Activated B cell treated with CpG ODN at 0.5 μM for 24 hours (primary cell): ENCODE measurements around the gene PSMB1. TPM values are rescaled to one million over a fixed set of nuclear protein-coding genes. Genes with fewer than 3 reads are reported as not detected.

ENCODE experiments used
- ATAC-seq: fragments of 200-7000 bp; cut with Tn5 transposase; one replicate; pipeline ENCODE4 v1.10.0; 2021; ENCODE audit warnings: low read depth, mild to moderate bottlenecking, moderate library complexity
- CTCF ChIA-PET: fragments of 350-600 bp; sonication (Branson Sonifier 250); formaldehyde crosslinking; loops from one replicate; lab custom pipeline; 2021; ENCODE audit warnings: antibody characterized with exemption; lab: Charles Lee
- POLR2A ChIA-PET: fragments of 350-600 bp; sonication (Branson Sonifier 250); formaldehyde crosslinking; loops from one replicate; lab custom pipeline; 2021; ENCODE audit warnings: antibody characterized with exemption; lab: Charles Lee
- DNase-seq: peaks from one replicate; pipeline ENCODE4 v3.0.0; 2022
- H3K27ac Mint-ChIP-seq: one replicate; pipeline ENCODE4 v1.8.0; 2020; ENCODE audit warnings: mixed read lengths
- H3K27me3 Mint-ChIP-seq: one replicate; pipeline ENCODE4 v1.8.0; 2021; ENCODE audit warnings: mixed read lengths
- H3K36me3 Mint-ChIP-seq: one replicate; pipeline ENCODE4 v1.8.0; 2021; ENCODE audit warnings: low read depth, mixed read lengths
- H3K4me1 Mint-ChIP-seq: one replicate; pipeline ENCODE4 v1.8.0; 2021; ENCODE audit warnings: mixed read lengths
- H3K4me3 Mint-ChIP-seq: one replicate; pipeline ENCODE4 v1.8.0; 2020; ENCODE audit warnings: mild to moderate bottlenecking, mixed read lengths
- H3K9me3 Mint-ChIP-seq: one replicate; pipeline ENCODE4 v1.8.0; 2020; ENCODE audit warnings: mixed read lengths
- intact Hi-C: fragments of 100-400 bp; cut with micrococcal nuclease; formaldehyde crosslinking; loops from one replicate; pipeline ENCODE4 v1.15.1; 2024
- total RNA-seq: library from RNA; stranded (reverse); gene quantifications from 2 replicates; pipeline ENCODE4 v1.2.3, GENCODE V29; 2022
- TF ChIP-seq, protein P1 (sequence below): fragments of 200-600 bp; IDR thresholded peaks from one replicate; pipeline ENCODE4 v1.8.0; 2022; ENCODE audit warnings: antibody characterized with exemption, mild to moderate bottlenecking

PSMB1 gene
- total RNA-seq, 1 donor from 2014 or later = 163 TPM

DNA sequence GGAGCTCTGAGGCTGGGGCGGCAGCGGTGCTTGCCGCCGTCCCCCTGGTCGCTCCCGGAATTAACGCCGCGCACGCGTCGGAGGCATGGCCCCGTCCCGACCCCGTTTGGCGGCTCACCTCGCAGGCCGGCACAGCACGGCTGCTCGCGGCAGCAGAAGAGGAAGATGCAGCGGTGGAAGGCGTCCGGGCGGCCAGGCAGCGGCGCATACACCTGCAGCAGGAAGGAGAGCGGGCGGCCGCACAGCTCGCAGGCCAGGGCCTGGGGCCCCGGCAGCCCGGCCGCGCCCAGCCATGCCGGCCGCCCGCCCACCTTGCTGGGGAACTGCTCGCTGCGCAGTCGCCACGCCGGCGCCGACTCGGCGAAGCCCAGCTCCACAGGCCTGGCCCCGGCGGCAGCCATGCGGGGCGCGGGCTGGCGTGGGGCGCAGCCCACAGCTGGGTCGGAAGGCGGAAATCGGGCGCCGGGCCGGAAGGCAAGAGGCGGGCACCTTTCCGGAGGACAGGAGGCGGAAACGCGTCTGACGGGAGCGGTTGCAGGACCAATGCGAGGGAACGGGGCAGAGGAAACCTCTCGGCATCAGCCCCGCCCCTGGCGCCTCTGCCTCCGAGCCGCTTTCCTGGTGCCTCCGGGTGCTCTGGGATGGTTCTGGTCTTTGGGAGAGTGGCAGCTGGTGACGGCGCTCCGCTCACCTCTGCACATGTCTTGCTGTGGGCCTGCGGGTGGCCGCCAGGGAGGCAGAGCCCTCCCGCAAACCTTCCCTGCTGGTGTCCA, 31.3 kb upstream of the PSMB1 start, which contains the start of gene PDCD2:
Gene PDCD2 (minus strand): TSS at position 457 of the 773 bp plus-strand sequence. CDS start 56 bp downstream, at position 401.
- peaks cover 20% of the 10 kb centered on the region for H3K4me1 Mint-ChIP-seq
- intact Hi-C loops = loop anchor here (1.0 to 10.0 kb wide), 5 partner anchors 30 to 882 kb away; partner anchors contain the start of genes C6orf120, DYNLT2, ERMARD and FAM120B
- peak within 1 kb of the TSS; percentile 94 for H3K27ac Mint-ChIP-seq
- CTCF ChIA-PET = interaction anchor here (1.1 to 1.3 kb wide), 2 partner anchors 25 to 31 kb away, joined by 3 to 10 read pairs; partner anchors contain the start of genes PSMB1 and TBP
- H3K9me3 Mint-ChIP-seq = no peaks in the 10 kb centered on the region
- H3K27me3 Mint-ChIP-seq = no peaks in the 10 kb centered on the region
- H3K36me3 Mint-ChIP-seq = peaks cover 43% of the 10 kb centered on the region
- DNase-seq (peak; percentile 86), ATAC-seq (peak; percentile 95)
- POLR2A ChIA-PET = interaction anchor here (0.7 to 2.0 kb wide), 6 partner anchors 15 to 883 kb away, joined by 3 to 40 read pairs (median 6); partner anchors contain the start of genes C6orf120, DYNLT2, ERMARD and PSMB1
- TF ChIP-seq, protein P1, sequence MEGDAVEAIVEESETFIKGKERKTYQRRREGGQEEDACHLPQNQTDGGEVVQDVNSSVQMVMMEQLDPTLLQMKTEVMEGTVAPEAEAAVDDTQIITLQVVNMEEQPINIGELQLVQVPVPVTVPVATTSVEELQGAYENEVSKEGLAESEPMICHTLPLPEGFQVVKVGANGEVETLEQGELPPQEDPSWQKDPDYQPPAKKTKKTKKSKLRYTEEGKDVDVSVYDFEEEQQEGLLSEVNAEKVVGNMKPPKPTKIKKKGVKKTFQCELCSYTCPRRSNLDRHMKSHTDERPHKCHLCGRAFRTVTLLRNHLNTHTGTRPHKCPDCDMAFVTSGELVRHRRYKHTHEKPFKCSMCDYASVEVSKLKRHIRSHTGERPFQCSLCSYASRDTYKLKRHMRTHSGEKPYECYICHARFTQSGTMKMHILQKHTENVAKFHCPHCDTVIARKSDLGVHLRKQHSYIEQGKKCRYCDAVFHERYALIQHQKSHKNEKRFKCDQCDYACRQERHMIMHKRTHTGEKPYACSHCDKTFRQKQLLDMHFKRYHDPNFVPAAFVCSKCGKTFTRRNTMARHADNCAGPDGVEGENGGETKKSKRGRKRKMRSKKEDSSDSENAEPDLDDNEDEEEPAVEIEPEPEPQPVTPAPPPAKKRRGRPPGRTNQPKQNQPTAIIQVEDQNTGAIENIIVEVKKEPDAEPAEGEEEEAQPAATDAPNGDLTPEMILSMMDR = no peak
- peak within 1 kb of the TSS; percentile 98 for H3K4me3 Mint-ChIP-seq

DNA sequence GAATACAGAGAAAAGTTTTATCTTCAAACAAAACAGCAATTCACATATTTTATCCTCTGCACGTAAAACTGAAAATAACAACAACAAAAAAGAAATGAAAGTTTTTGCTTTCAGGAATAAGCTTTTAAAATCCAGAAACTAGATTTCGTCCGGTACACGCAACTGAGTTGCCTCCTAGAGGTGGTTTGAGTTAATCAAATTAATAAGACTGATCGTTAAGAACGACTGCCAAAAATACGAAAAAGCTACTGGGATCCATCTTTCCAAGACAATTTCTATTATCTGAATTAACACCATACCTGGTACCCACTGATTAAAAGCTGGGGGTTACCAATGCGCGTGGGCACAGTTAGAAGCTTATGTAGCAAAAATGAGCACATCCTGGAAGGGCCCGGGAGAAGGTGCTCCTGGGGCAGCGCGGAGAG, 30.7 kb upstream of the PSMB1 start:
- peaks cover 20% of the 10 kb centered on the region for H3K4me1 Mint-ChIP-seq
- H3K9me3 Mint-ChIP-seq = no peaks in the 10 kb centered on the region
- ChIA-PET CTCF (interaction anchor here (1.1 to 1.3 kb wide), 2 partner anchors 25 to 30 kb away, joined by 3 to 10 read pairs; partner anchors contain the start of genes PSMB1 and TBP), POLR2A (interaction anchor here (0.7 to 2.0 kb wide), 6 partner anchors 15 to 882 kb away, joined by 3 to 40 read pairs (median 6); partner anchors contain the start of genes C6orf120, DYNLT2, ERMARD and PSMB1)
- peak overlapping the region; percentile 90 for H3K27ac Mint-ChIP-seq
- H3K27me3 Mint-ChIP-seq = no peaks in the 10 kb centered on the region
- DNase-seq (no peak), ATAC-seq (no peak)
- TF ChIP-seq, protein P1 = no peak
- intact Hi-C loops = loop anchor here (1.0 to 10.0 kb wide), 5 partner anchors 29 to 881 kb away; partner anchors contain the start of genes C6orf120, DYNLT2, ERMARD and FAM120B
- H3K4me3 Mint-ChIP-seq = peak overlapping the region; percentile 98
- peaks cover 48% of the 10 kb centered on the region for H3K36me3 Mint-ChIP-seq

DNA sequence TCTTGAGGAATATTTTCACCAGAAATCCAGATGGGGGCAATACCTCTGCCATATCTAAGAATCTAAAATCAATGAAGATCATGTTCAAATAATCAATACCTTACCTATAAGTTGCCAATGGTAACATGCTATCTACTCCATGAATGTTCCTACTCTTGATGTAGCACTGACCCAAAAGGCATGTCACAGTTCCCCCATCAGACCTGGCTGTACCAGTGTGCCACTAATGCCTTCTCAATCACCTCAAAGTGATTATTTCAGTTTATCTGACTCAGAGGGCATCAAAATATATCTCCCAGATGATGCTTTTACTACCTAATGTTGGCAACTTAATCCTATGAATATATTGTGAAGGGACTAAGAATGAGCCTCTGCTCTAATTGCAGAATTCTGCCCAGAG, 25.8 kb upstream of the PSMB1 start:
- Mint-ChIP-seq H3K27ac (no peak overlapping the region), H3K4me3 (no peak overlapping the region), H3K9me3 (no peaks in the 10 kb centered on the region), H3K27me3 (no peaks in the 10 kb centered on the region), H3K36me3 (peaks cover 83% of the 10 kb centered on the region), H3K4me1 (peaks cover 9% of the 10 kb centered on the region)
- TF ChIP-seq, protein P1 = no peak
- CTCF ChIA-PET = no interaction called here
- intact Hi-C loops = no loop called here
- ATAC-seq (no peak), DNase-seq (no peak)
- POLR2A ChIA-PET = no interaction called here

DNA sequence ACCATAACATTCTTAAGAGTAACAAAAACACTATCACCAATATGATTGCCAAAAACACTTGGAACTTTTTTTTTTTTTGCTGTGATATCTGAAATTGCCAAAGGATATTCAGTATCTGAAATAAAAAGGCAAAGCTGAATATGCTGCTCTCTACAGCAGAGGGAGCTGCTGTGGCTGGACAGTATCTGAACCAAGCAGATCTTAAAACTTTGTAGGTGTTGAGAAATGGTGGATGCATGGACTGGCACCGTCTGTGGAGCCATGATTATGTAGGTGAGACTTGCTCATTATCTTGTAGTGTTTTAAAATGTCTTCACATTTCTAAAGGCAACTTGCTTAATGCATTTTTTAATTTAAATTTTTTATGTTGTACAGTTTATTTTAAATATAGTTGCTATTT, 22.1 kb upstream of the PSMB1 start:
- ChIA-PET POLR2A (no interaction called here), CTCF (no interaction called here)
- H3K9me3 Mint-ChIP-seq = no peaks in the 10 kb centered on the region

More for the DNA sequence above, 22.1 kb upstream of the PSMB1 start:
- ATAC-seq (no peak), DNase-seq (no peak)
- Mint-ChIP-seq H3K27ac (no peak overlapping the region), H3K4me3 (no peak overlapping the region), H3K4me1 (no peaks in the 10 kb centered on the region), H3K36me3 (peaks cover 85% of the 10 kb centered on the region), H3K27me3 (no peaks in the 10 kb centered on the region)
- intact Hi-C loops = no loop called here
- TF ChIP-seq, protein P1 = no peak
